Measurements from ENCODE around the gene GK.
"Not testable (repeated sequence)": the region's sequence is repeated elsewhere in the genome, so short reads cannot be mapped to it uniquely, and the experiment has no call there.

The GK gene

GRCh38 chrX:30654989-30655607 lies 1.9 kb downstream of the GK start:
- DNase-seq = no peak

- no peak for DNase-seq
Measured at GRCh38 chrX:30655991-30656390, 2.8 kb downstream of the GK start.

DNA sequence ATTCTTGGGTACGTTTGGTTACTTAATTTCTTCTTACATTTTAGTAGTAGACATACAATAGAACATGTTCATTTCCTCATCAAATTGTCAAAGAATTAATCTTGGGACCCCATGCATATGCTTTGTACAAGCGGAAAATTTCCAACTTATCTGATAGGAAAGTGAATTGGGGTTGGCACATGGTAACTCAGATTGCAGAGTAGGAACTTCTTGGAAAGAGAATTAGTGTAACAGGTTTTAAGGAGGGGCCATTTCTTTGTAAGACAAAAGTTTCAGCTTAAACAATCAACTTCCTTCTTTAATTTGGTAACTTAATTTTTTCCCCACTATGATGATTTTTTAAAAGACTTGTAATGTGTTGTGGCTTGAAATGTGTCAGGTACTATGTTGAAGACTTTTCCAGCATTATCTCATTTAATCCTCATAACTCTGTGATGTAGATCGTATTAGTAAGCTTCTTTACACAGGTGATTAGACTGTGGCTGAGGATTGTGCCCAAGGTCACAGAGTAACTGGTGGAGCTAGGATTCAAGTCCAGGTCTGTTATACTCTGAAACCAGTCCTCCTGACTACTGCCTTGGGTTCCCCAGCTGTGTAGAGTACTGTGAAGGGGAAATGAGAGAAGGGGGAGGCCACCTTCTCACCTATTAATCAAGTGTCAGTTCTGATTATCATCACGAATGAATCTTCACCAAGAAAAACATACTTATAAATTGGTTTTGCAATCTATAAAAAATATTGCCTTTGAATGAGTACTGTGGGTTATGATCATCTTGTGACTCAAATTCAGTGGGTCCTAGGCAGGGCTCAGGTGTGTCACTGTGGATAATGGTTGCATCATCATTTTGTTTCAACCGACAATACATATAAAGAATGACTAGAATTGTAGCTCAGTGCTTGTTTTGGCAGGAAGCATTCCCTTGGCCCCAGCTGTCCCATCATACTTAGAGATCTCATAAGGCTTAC lies 4.3 kb downstream of the GK start:
- DNase-seq = no peak

GRCh38 chrX:30659421-30659820 lies 6.2 kb downstream of the GK start:
- peak; percentile 22 for DNase-seq

DNA sequence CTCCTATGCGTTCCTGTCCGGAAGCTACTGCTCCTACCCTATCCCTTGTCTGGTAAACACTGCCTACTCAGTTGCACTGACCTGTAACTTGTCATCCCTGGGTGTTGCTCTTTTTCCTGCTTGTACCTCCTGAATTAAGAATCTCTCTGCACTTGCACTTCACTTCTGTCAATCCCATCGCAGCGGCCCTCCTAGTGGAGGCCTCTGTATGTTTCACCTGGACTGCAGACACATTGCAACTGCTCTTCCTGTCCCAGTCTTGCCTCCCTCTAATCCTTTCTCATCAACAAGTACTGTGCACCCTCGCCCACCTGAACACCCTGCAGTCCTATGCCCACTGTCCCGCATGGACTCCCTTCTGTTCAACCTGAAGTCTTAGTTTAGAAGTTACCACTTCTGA lies 8.0 kb downstream of the GK start:
- no peak for DNase-seq

GRCh38 chrX:30663322-30663721 lies 10.1 kb downstream of the GK start:
- no peak for DNase-seq

- DNase-seq = no peak
Measured at GRCh38 chrX:30665471-30665870, 12.2 kb downstream of the GK start.

GRCh38 chrX:30666094-30666493 lies 12.9 kb downstream of the GK start:
- no peak for DNase-seq

- DNase-seq = no peak
Measured at GRCh38 chrX:30668581-30668980, 15.4 kb downstream of the GK start.

DNA sequence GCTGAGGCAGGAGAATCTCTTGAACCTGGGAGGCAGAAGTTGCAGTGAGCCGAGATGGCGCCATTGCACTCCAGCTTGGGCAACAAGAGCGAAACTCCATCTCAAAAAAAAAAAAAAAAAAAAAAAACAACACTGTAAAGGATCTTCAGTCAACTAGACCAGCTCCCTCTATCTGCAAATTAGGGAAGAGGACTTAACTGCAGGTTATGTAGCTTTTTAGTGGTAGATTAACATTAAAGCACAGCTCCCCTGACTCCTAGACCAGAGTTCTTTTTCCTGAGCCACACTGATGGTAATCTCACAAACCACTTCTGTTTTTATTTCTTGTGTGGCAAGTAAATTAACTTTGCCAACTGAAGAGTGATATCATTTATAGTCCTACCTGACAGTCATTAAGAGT lies 18.0 kb downstream of the GK start:
- not testable (repeated sequence) for DNase-seq

DNA sequence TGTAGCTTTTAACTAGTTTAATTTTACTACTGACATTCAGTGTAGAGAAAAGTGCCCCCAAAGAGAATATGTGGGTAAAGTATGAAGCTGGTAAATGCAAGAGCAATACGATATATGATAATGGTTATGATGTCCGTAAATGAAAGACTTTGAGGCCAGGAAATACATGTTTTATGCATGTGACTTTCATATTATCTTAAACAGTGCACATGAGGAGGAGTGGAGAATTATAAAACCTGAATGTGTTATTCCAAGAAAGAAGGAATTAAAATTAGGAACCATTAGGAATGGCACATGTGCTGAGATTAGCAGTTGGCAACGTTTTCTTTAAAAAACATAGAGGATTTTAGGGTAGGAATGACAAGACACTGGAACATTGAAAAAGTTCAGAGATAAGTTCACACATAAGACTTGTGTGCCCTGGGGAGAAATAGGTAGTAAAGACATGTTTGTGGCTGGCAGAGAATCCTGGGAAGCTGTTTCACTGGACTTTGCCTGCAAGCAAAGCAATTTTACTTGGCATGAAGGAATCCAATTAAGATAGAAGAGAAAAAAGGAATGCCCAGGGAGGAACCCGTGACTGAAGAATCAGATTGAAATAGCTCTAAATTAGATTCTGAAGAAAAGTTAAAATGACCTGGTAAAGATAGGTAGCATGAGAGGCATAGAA lies 20.0 kb downstream of the GK start:
- no peak for DNase-seq

- DNase-seq = no peak
Measured at GRCh38 chrX:30673884-30674598, 20.8 kb downstream of the GK start.

GRCh38 chrX:30674799-30675198 lies 21.6 kb downstream of the GK start:
- DNase-seq = no peak

GRCh38 chrX:30679369-30679768 lies 26.1 kb downstream of the GK start:
- DNase-seq = no peak

DNA sequence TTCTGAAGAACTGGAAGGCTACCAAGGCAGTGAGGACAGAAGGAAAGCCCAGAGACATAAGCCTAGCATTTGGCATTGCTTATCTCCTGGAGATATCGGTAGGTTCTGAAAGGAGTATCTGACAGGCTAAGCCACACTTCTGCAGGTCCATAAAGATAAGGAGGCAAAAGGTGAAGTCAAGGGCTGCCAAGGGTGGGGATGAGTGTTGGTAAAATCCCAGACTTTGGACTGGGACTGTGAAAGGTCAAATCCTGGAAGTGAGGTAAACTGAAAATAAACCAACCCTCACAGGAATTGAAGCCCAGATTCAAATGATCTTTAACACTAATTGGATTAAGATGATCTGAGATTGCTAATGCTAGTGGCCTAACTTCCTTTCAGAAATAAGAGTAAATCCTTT lies 27.4 kb downstream of the GK start:
- DNase-seq = no peak

- DNase-seq = no peak
Measured at GRCh38 chrX:30688641-30689040, 35.4 kb downstream of the GK start.

GRCh38 chrX:30689116-30689515 lies 35.9 kb downstream of the GK start:
- no peak for DNase-seq

- no peak for DNase-seq
Measured at GRCh38 chrX:30690330-30690729, 37.1 kb downstream of the GK start.

- DNase-seq = no peak
Measured at GRCh38 chrX:30693999-30694650, 40.9 kb downstream of the GK start.

- no peak for DNase-seq
Measured at GRCh38 chrX:30702736-30703135, 49.5 kb downstream of the GK start.

- no peak for DNase-seq
Measured at GRCh38 chrX:30706216-30706775, 53.1 kb downstream of the GK start.

- DNase-seq = no peak
Measured at GRCh38 chrX:30712214-30712613, 59.0 kb downstream of the GK start.
